ENCODE measurements around the gene OR6A2.
A peak's percentile ranks its signal among the peaks of the same experiment; 100 is the strongest.

OR6A2 gene

DNA sequence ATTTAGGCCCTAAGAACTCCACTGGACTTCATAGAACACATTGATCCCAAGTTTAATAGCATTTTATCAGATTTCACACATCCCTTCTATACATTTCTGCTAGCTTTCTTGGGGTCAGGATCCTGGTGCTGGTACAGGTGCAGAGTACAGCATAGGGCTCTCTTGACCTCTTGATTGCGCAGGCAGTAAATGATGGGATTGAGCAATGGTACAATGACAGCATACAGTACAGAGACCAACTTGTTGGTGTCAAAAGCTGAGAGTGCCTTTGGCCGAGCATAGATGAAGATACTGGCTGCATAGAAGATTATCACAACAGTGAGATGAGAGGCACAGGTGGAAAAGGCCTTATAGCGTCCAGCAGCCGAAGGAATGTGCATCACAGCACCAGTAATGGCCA is 4.8 kb downstream of the OR6A2 start:
- no peak for DNase-seq
- TF ChIP-seq POLR2A (IDR thresholded peaks at IDR 0.05; ENCODE audit: low read length): no peak
- no peak for TF ChIP-seq GATA1 (IDR thresholded peaks at IDR 0.05; ENCODE audit: low read depth, low read length)

DNA sequence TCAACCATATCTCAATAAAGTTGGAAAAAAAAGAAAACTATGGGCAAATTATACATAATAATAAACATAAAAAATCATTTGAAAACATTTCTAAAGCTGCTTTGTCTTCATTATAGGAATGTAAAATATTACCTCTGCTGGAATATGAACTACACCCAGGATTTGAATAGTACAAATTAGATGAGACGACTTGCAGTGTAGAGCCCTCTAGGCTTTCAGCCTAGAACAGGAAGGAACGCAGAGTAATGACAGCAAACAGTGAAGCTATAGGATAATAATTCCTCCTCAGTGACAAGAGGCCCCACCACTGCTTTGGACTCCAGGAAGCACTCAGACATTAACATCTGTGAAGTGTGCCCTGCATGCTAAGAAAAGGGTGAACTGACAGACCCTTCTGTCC is 8.9 kb downstream of the OR6A2 start:
- TF ChIP-seq GATA1 (IDR thresholded peaks at IDR 0.05; ENCODE audit: low read depth, low read length): no peak
- no peak for TF ChIP-seq POLR2A (IDR thresholded peaks at IDR 0.05; ENCODE audit: low read length)
- no peak for DNase-seq

DNA sequence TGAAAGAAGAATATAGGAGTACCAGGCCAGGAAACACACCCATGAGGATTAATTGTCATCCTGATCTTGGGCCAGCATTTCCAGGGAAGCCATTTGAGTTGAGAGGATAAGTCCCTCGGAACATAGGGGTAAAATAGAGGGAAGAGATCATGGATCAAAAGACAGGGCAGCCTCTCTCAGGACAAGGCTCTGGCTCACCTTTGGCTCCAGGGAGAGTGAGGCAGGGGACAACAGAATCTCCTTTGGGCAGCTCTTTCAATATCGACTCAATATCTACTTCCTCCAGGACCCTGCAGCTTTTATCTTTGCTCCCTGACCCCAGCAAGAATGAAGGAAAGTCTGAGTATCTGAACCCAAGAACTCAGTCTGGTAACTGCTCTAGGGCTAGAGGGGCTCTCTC is 16.8 kb downstream of the OR6A2 start, which contains the start of gene OR2AG1:
TSS of gene OR2AG1 (plus strand) at position 301 of the 400 bp plus-strand sequence. CDS start 2,018 bp downstream, outside the sequence.
- no peak for DNase-seq
- no peak for TF ChIP-seq GATA1 (IDR thresholded peaks at IDR 0.05; ENCODE audit: low read depth, low read length)
- no peak for TF ChIP-seq POLR2A (IDR thresholded peaks at IDR 0.05; ENCODE audit: low read length)

DNA sequence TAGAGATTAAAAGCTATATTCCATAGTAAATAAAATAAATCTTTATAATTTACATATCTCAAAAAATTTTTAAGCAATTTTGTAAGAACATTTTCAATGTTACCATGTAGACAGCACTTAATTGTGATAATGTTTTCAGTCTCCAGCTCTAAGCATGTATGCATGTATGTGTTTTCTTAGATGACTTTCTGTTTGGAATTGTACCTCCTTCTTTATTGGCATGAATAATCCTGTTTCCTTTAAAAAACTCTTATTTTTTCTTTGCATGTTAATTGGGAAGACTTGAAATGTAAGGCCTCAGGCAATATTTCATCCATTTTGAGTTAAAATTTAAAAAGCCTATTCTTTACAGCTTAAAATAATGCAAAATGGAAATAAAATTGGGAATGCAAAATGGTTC is 18.7 kb downstream of the OR6A2 start:
- DNase-seq: no peak
- TF ChIP-seq POLR2A (IDR thresholded peaks at IDR 0.05; ENCODE audit: low read length) (no peak), GATA1 (IDR thresholded peaks at IDR 0.05; ENCODE audit: low read depth, low read length) (no peak)

DNA sequence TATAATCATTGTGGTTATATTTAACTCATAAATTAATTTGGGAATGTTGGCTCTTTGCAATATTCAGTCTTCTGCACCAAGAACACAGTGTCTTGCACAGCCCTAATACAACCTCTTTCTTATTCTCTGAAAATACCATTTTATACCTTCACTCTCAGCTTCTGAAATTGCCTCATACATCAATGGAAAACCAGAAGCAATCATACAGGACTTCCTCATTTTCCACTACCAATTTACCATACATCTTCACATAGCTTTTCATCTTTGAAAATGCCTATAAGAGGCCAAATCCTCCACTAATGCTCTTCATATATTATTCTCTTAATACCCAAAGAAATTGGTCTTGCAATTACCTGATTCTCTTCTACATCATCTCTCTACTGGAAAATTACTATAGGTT is 21.0 kb downstream of the OR6A2 start:
- TF ChIP-seq GATA1 (IDR thresholded peaks at IDR 0.05; ENCODE audit: low read depth, low read length): no peak
- TF ChIP-seq POLR2A (IDR thresholded peaks at IDR 0.05; ENCODE audit: low read length): no peak
- no peak for DNase-seq

DNA sequence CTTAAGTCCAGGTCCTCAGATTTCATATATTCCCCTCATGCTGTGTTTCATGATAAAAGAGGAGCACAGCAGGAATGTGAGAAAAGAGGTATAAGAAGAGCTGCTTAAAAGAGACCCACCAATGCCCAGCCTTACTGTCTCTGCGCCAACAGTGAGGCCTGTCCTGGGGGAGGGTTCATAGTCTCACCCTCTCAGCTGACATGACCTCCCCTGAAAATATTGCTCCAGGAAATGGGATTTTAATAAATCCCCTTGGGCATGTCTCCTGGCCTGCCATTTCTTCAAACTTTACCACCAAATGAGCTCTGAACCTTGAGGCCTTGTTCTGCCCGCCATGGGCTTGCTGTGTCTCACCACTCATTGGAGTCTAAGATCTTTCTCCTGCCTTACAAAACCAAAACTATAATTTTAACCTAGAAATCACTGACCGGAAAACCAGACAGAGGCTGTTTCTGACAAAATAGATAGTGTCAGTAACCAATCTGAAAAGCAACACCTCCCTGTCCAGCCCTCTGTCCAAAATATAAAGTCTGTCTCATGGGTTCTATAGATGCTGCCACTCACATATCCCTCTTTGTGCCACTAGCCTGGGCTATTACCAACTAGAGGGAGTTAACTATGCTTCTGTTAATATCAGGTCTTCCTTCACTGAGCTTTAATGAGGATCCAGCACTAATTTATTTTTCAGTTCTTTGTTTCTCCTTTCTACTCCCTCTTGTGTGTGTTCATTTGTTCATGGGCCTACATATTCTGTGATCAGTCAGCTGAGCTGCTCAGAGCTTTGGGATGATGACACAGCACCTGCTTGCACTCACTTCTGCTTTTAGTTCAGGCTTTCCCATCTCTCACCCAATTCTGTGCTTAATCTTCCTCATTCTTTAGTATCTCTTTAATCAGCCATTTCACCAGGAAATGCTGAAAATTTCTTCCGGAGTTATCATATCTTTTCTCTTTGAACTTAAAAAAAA is 27.3 kb downstream of the OR6A2 start, which contains the start of gene OR2AG2:
TSS of gene OR2AG2 (minus strand) at position 51 of the 968 bp plus-strand sequence. CDS start 3,019 bp downstream, outside the sequence.
- TF ChIP-seq GATA1 (IDR thresholded peaks at IDR 0.05; ENCODE audit: low read depth, low read length): no peak
- TF ChIP-seq POLR2A (IDR thresholded peaks at IDR 0.05; ENCODE audit: low read length): no peak
- no peak for DNase-seq

DNA sequence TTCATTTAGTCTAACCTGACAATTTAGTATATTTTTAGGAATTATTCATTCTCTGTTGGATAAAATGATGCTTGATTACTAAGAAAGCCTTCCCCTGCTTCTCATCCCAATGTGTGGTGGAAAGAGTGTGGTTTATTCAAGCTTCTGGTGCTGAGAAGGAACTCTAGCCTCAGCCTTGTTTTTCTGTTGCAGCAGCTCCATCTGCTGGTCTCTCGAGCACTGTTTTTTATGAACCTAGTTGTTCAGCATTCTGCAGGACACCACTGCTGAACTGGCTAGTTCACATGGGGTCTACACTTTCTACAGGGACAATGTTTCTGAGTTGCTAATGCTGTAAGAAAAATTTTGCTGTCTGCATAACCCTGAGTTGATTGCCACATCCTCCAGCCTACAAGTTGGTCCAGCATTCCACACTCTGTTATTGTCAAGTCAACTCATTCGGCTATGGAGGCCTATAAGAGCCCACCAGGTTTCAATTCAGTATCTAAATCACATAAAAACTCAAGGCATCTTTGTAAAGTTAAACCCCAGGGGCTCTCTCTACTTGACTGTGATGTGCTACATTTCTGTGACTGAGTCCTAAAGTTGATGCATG is 42.0 kb downstream of the OR6A2 start:
- peak; percentile 29 to 57 for DNase-seq
- no peak for TF ChIP-seq GATA1 (IDR thresholded peaks at IDR 0.05; ENCODE audit: low read depth, low read length)
- no peak for TF ChIP-seq POLR2A (IDR thresholded peaks at IDR 0.05; ENCODE audit: low read length)

DNA sequence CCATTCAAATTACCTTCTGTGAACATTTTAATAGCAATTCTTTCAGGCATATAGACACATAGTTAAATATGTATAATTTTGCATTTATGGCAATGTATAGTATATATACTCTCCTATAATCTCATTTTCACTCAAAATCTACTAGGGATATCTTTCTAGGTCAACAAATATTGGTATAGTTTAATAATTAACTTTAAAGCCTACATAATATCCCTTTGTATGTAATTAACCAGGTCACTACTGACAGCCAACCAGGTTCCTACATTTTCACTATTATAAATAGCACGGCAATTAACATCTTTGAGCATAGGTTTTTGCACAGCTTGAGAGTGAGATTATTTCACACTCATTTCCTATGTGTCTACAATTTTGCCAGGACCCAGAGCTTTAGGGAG is 43.5 kb downstream of the OR6A2 start:
- TF ChIP-seq POLR2A (IDR thresholded peaks at IDR 0.05; ENCODE audit: low read length) (no peak), GATA1 (IDR thresholded peaks at IDR 0.05; ENCODE audit: low read depth, low read length) (no peak)

DNA sequence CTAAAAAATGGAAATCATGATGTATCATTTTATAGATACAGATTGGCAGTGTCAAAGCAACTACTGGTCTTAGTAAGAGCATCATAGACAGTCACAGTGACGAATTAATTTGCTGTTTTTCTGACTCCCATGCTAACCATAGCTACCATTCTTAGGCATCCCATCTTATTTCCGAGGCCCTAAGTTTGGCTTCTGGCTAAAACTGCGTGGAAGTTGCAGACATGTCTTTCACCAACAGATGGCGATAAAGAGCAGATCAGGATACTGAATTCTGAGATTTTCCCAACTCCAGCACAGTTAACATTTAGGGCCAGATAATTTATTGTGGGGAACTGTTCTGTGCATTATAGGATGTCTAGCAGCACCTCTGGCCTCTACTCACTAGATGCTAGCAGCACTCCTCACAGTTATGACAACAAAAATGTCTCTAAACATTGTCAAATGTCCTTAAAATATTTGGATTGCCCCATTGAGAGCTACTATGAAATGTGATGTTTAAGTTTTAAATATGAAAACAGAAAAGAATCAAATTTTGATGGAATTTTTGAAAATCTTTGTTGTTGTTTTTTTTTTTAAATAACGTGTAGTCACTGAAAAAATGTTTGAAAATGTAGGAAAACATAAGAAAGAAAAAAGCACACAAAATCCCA is 44.1 kb downstream of the OR6A2 start:
- TF ChIP-seq GATA1 (IDR thresholded peaks at IDR 0.05; ENCODE audit: low read depth, low read length) (no peak), POLR2A (IDR thresholded peaks at IDR 0.05; ENCODE audit: low read length) (no peak)
- peak; percentile 14 to 54 for DNase-seq

More for the DNA sequence above, 43.5 kb downstream of the OR6A2 start:
- DNase-seq: no peak

DNA sequence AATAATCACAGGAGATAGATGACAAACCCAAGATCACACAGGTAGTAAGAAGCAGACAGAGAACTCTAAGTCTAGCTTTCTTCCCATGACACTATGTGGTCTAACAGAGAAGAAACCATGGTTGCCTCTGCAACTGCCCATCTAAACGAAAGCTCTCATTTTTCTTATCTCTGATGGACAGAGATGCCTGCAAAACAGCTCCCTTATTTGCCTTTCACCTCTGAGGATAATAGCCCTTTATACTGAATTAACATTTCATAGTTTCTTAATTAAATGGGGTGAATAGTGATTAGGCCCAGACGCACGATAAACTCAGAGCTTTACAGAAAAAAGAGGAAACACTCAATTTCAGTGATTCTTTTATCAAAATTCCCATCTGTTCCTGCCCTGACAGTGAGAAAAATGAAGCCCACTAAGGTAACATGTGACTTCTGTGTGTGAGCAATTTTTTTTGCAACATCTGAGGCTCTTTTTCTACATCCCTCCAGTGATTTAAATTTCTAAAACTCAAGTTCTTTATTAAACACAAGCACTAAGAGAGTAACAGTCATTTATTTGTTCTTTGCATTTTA is 52.3 kb downstream of the OR6A2 start:
- peak; percentile 3 to 17 for DNase-seq
- no peak for TF ChIP-seq POLR2A (IDR thresholded peaks at IDR 0.05; ENCODE audit: low read length)
- TF ChIP-seq GATA1 (IDR thresholded peaks at IDR 0.05; ENCODE audit: low read depth, low read length): no peak

DNA sequence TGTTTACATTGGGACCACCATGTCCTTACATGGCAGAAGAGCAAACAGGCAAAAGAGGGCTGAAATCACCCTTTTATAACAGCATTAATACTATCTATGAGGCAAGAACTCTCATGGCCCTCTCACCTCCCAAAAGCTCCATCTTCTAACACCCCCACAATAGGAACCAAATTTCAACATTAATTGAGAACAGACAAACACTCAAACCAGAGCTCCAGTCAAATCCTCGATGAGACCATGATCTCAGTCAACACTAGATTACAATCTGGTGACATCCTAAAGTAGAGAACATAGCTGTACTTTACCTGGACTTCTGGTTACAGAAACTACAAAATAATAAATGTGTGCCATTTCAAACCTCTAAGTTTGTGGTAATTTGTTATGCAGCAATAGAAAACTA is 52.9 kb downstream of the OR6A2 start:
- TF ChIP-seq POLR2A (IDR thresholded peaks at IDR 0.05; ENCODE audit: low read length) (no peak), GATA1 (IDR thresholded peaks at IDR 0.05; ENCODE audit: low read depth, low read length) (no peak)
- DNase-seq: no peak

DNA sequence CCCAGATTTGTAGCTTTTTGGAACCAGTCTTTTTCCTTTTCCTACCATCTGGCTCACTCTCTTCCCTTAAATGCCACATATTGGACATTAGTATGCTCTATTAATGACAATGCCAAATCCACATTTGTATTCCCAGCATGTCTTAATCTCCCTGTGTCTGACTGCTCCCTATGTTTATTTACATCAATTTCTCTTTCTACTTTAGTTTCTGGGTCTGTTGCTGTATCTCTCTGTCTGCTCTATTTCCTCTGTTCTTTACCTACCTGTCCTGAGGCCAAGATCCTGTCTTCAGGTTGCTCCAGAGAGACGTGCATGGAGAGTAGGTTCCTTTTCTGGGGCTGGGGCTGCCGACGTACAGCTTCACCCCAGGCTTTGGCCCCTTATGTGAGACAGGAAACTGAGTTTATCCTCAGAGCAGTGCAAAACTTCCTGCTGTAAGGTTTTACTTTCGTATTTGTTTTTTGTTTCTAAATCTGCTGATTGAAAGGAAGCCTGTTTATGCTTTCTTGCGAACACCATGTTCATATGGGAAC is 53.3 kb downstream of the OR6A2 start:
- TF ChIP-seq POLR2A (IDR thresholded peaks at IDR 0.05; ENCODE audit: low read length): no peak
- no peak for TF ChIP-seq GATA1 (IDR thresholded peaks at IDR 0.05; ENCODE audit: low read depth, low read length)
- no peak for DNase-seq

DNA sequence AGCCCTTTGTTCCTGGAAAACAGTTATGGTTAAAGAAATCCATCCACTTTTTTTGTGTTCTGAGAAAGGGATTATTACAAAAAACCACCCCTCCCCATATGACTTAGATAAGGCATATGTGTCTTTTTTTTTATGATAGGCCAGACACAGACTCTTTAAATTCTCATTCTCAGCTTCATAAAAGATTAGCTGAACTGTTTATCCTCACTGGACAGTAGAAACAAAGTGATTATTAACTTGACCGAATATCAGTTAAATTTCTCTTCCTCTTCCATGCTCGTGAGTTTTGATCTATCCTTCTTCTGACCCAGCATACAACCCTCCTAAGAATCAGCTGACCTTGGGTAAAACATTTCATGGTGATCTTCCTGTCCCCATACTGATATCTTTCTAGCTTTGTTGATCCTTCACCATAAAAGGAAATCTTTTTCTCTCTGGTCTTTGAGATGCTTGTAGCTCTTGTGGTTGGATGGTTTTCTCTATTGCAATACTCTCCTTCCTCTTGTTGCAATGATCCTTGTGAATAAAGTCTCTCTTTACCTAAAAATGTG is 53.9 kb downstream of the OR6A2 start:
- peak in 1 of 2 experiments; percentile 17 for DNase-seq
- TF ChIP-seq GATA1 (IDR thresholded peaks at IDR 0.05; ENCODE audit: low read depth, low read length): no peak

Data from erythroblast (primary cell).